ACHN (cell line): Measurements from ENCODE around the gene FNDC3B.
"Not testable (repeated sequence)": the region's sequence is repeated elsewhere in the genome, so short reads cannot be mapped to it uniquely, and the experiment has no call there.

Source experiments
- DNase-seq: peaks from one replicate; pipeline ENCODE4 v3.0.0-alpha.2; 2015
- in situ Hi-C: cut with HindIII; loops from 2 replicates; pipeline ENCODE4 v1.10.0; 2017; ENCODE audit warnings: low sequenced_read_pairs, low pct_ligation_motif_present, low pct_unique_long_range_greater_than_20kb

FNDC3B gene

GRCh38 chr3:172024679-172025078 is 14.7 kb upstream of the FNDC3B start:
- in situ Hi-C loops = no loop called here
- no peak for DNase-seq

GRCh38 chr3:172029425-172030098 is 9.8 kb upstream of the FNDC3B start:
- in situ Hi-C loops = no loop called here
- DNase-seq = no peak

GRCh38 chr3:172030181-172030580 is 9.2 kb upstream of the FNDC3B start:
- in situ Hi-C loops = no loop called here
- DNase-seq = no peak

- in situ Hi-C loops = no loop called here
- DNase-seq = no peak
Measured at GRCh38 chr3:172031996-172032395, 7.4 kb upstream of the FNDC3B start.

GRCh38 chr3:172033396-172033795 is 6.0 kb upstream of the FNDC3B start:
- in situ Hi-C loops = no loop called here
- DNase-seq = no peak

- peak; percentile 46 for DNase-seq
- in situ Hi-C loops = no loop called here
Measured at GRCh38 chr3:172034786-172035685, 4.3 kb upstream of the FNDC3B start.

- DNase-seq = no peak
- in situ Hi-C loops = no loop called here
Measured at GRCh38 chr3:172036541-172037215, 2.7 kb upstream of the FNDC3B start.

- no peak for DNase-seq
Measured at GRCh38 chr3:172038798-172039435, 461 bp upstream of the FNDC3B start.

GRCh38 chr3:172040078-172040980 is 951 bp downstream of the FNDC3B start:
- in situ Hi-C loops = no loop called here
- DNase-seq = peak; percentile 78

More at GRCh38 chr3:172038798-172039435, 461 bp upstream of the FNDC3B start:
- in situ Hi-C loops = no loop called here

GRCh38 chr3:172040981-172041963 is 1.9 kb downstream of the FNDC3B start:
- in situ Hi-C loops = no loop called here
- DNase-seq = peak; percentile 40

GRCh38 chr3:172042136-172042662 is 2.8 kb downstream of the FNDC3B start:
- DNase-seq = no peak
- in situ Hi-C loops = no loop called here

GRCh38 chr3:172042663-172043179 is 3.3 kb downstream of the FNDC3B start:
- DNase-seq, in situ Hi-C loops: not testable (repeated sequence)

GRCh38 chr3:172043233-172043632 is 3.9 kb downstream of the FNDC3B start:
- DNase-seq = no peak
- in situ Hi-C loops = no loop called here

- no peak for DNase-seq
- in situ Hi-C loops = no loop called here
Measured at GRCh38 chr3:172043766-172044165, 4.4 kb downstream of the FNDC3B start.

- in situ Hi-C loops = no loop called here
- DNase-seq = no peak
Measured at GRCh38 chr3:172044833-172045585, 5.6 kb downstream of the FNDC3B start.
